Natural killer cell (primary cell): ENCODE results near the gene GALNT2. TPM values are rescaled to one million over a fixed set of nuclear protein-coding genes. Genes with fewer than 3 reads are reported as not detected.

Experiments
- ATAC-seq, 3 donors: fragments of 150-1000 bp in 2 of 3; fragments of 200-7000 bp in 1 of 3; cut with Tn5 transposase; 1 replicate in 1 of 3; 2 replicates in 2 of 3; pipeline ENCODE4 v1.10.0; 2021; ENCODE audit warnings: mild to moderate bottlenecking in 2 of 3, moderate library complexity in 2 of 3
- DNase-seq, 2 donors: peaks; one replicate each; pipeline versions ENCODE4 v3.0.0 to v3.0.0-alpha.2; 2013 to 2021; ENCODE audit warnings: mixed read lengths in 1 of 2
- H3K27ac ChIP-seq: one replicate; pipeline ENCODE4 v1.5.1; 2013; ENCODE audit warnings: mild to moderate bottlenecking, low read length
- H3K27me3 ChIP-seq: one replicate; pipeline ENCODE4 v1.6.1; 2013; ENCODE audit warnings: low read length; ENCODE audit not compliant: control insufficient read depth, insufficient read depth
- H3K36me3 ChIP-seq: one replicate; pipeline ENCODE4 v1.6.1; 2013; ENCODE audit warnings: low read length; ENCODE audit not compliant: control insufficient read depth, insufficient read depth
- H3K4me1 ChIP-seq: one replicate; pipeline ENCODE4 v1.6.1; 2013; ENCODE audit warnings: low read length; ENCODE audit not compliant: control insufficient read depth, insufficient read depth
- H3K4me3 ChIP-seq: one replicate; pipeline ENCODE4 v1.5.1; 2013; ENCODE audit warnings: low read length
- H3K9me3 ChIP-seq: one replicate; pipeline ENCODE4 v1.6.1; 2013; ENCODE audit warnings: low read length; ENCODE audit not compliant: control insufficient read depth, insufficient read depth
- H3K27ac Mint-ChIP-seq, 2 donors: one replicate each; pipeline ENCODE4 v1.8.0; 2022; ENCODE audit warnings: mild to moderate bottlenecking in 2 of 2, mixed read lengths in 2 of 2, moderate library complexity in 1 of 2
- H3K27me3 Mint-ChIP-seq, 2 donors: one replicate each; pipeline ENCODE4 v1.8.0; 2022; ENCODE audit warnings: low read depth in 2 of 2, mixed read lengths in 2 of 2
- H3K36me3 Mint-ChIP-seq: one replicate; pipeline ENCODE4 v1.8.0; 2022; ENCODE audit warnings: mixed read lengths
- H3K4me1 Mint-ChIP-seq, 2 donors: one replicate each; pipeline ENCODE4 v1.8.0; 2022; ENCODE audit warnings: mixed read lengths in 2 of 2
- H3K4me3 Mint-ChIP-seq: one replicate; pipeline ENCODE4 v1.8.0; 2022; ENCODE audit warnings: mild to moderate bottlenecking, moderate library complexity, mixed read lengths
- H3K9me3 Mint-ChIP-seq, 2 donors: one replicate each; pipeline ENCODE4 v1.8.0; 2022; ENCODE audit warnings: mixed read lengths in 2 of 2
- whole genome bisulfite sequencing: methylation state at CpG from one replicate; pipeline ENCODE4 v1.1.7; 2013; ENCODE audit warnings: missing lambda C conversion rate; ENCODE audit not compliant: insufficient coverage; 5-methylcytosine and 5-hydroxymethylcytosine counted together
- intact Hi-C: fragments of 100-400 bp; cut with micrococcal nuclease; formaldehyde crosslinking; loops from one replicate; pipeline ENCODE4 v1.14.2; 2022
- total RNA-seq, 4 donors: library from RNA; stranded (reverse); fragments of 120-200 nt in 1 of 4; gene quantifications; one replicate each; pipeline versions ENCODE4 v1.2.3 to v1.2.4, GENCODE V29; 2013 to 2022
- TF ChIP-seq, protein P1 (sequence below): fragments of 200-600 bp; IDR thresholded peaks from one replicate; pipeline ENCODE4 v1.8.0; 2022; ENCODE audit warnings: antibody characterized with exemption

GALNT2 gene
- total RNA-seq, 3 donors from 2014 or later (not counting 1 experiment from before 2014, with no cell fraction given) = 31.2 to 53.6 (median 47.3) TPM

DNA sequence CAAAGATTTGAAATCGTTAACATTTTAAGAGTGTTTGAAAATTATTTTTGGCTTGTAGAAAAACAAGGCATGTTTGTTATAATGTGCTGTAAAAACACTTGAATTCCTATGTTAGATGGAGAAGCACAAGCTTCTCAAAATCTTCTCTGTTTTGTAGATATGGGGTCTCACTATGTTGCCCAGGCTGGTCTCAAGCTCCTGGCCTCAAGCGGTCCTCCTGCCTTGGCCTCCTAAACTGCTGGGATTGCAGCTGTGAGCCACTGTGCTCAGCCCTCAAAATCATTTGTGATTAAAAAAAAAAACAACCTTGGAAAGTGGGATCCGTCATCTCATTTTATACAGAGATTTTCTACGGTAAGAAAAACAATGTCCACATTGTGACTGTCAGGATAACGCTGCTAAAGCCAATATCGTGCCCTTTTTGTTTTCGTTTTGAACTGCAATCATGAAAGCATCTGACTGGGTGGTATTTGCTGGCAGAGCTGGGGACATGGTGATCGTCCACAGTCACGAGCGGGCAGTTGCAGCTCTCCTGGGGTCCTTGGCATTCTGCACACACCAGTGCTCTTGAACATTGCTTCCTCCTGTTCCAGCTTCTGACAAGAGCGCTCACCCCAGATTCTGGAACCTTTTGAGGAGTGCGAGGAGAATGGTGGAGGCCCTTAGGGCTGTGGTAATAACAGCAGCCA lies 246.6 kb downstream of the GALNT2 start:
- Mint-ChIP-seq H3K27me3 (peaks cover 0 to 7% of the 10 kb centered on the region in 2 donors), H3K4me1 (peaks cover 5% of the 10 kb centered on the region in 2 donors), H3K4me3 (no peak overlapping the region), H3K36me3 (no peaks in the 10 kb centered on the region), H3K27ac (no peak overlapping the region), H3K9me3 (no peaks in the 10 kb centered on the region)
- DNase-seq (no peak), ATAC-seq (no peak)
- Histone ChIP-seq H3K9me3 (no peaks in the 10 kb centered on the region), H3K27me3 (no peaks in the 10 kb centered on the region), H3K27ac (no peak overlapping the region), H3K4me3 (no peak overlapping the region), H3K36me3 (no peaks in the 10 kb centered on the region), H3K4me1 (no peaks in the 10 kb centered on the region)
- 87% methylated on average over 12 of the region's 12 CpGs for WGBS
- intact Hi-C loops = no loop called here
- TF ChIP-seq, protein P1, sequence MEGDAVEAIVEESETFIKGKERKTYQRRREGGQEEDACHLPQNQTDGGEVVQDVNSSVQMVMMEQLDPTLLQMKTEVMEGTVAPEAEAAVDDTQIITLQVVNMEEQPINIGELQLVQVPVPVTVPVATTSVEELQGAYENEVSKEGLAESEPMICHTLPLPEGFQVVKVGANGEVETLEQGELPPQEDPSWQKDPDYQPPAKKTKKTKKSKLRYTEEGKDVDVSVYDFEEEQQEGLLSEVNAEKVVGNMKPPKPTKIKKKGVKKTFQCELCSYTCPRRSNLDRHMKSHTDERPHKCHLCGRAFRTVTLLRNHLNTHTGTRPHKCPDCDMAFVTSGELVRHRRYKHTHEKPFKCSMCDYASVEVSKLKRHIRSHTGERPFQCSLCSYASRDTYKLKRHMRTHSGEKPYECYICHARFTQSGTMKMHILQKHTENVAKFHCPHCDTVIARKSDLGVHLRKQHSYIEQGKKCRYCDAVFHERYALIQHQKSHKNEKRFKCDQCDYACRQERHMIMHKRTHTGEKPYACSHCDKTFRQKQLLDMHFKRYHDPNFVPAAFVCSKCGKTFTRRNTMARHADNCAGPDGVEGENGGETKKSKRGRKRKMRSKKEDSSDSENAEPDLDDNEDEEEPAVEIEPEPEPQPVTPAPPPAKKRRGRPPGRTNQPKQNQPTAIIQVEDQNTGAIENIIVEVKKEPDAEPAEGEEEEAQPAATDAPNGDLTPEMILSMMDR = no peak

DNA sequence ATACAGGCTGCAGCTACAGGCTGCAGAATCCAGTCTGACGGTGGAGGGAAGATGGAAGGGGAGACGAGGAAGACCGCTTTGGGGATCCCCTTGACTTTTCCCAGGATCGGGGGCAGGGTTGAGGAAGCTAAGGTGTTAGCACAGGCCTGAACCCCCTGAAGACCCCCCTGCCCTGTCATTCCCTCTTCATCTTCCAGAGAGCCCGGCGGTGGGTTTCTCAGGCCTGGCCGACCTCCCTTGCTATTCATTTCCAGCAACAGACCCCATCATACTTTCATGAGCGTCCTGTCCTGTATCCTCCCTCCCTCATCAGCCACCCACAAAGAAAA lies 247.1 kb downstream of the GALNT2 start:
- ATAC-seq (no peak), DNase-seq (no peak)
- H3K4me1 ChIP-seq = no peaks in the 10 kb centered on the region
- H3K27me3 ChIP-seq = no peaks in the 10 kb centered on the region
- Mint-ChIP-seq H3K27ac (no peak overlapping the region), H3K4me3 (no peak overlapping the region), H3K27me3 (peaks cover 0 to 7% of the 10 kb centered on the region in 2 donors), H3K9me3 (no peaks in the 10 kb centered on the region), H3K36me3 (no peaks in the 10 kb centered on the region), H3K4me1 (peaks cover 5% of the 10 kb centered on the region in 2 donors)
- no peak overlapping the region for H3K4me3 ChIP-seq
- WGBS = 91% methylated on average over 8 of the region's 8 CpGs
- H3K9me3 ChIP-seq = no peaks in the 10 kb centered on the region
- no peaks in the 10 kb centered on the region for H3K36me3 ChIP-seq
- TF ChIP-seq, protein P1 = no peak
- no peak overlapping the region for H3K27ac ChIP-seq
- intact Hi-C loops = no loop called here

DNA sequence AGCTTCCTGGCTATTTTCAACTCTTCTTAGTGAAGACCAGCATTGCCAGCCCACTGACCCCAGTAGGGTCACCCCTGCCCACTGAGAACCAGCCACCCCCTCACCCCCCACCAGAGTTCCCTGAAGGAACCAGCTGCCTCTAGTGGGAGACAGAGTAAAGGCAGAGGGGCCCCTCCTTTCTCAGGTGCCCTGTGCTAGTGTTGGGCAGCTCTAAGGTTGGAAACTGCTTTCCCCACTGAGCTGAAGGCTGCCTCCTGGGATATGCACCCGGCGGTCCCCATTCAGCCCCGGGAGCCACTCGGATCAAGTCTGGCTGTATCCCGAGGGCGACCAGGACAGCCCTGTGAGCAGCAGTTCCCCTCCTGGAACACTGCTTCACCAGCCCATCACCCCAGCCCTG lies 248.1 kb downstream of the GALNT2 start:
- no peaks in the 10 kb centered on the region for H3K9me3 ChIP-seq
- intact Hi-C loops = no loop called here
- no peaks in the 10 kb centered on the region for H3K36me3 ChIP-seq
- WGBS = 89% methylated on average over 6 of the region's 6 CpGs
- no peak overlapping the region for H3K27ac Mint-ChIP-seq
- TF ChIP-seq, protein P1 = no peak
- no peaks in the 10 kb centered on the region for H3K36me3 Mint-ChIP-seq
- no peaks in the 10 kb centered on the region for H3K4me1 ChIP-seq
- H3K27me3 Mint-ChIP-seq = peaks cover 0 to 7% of the 10 kb centered on the region in 2 donors
- peaks cover 5% of the 10 kb centered on the region in 2 donors for H3K4me1 Mint-ChIP-seq
- ATAC-seq (no peak), DNase-seq (no peak)
- H3K9me3 Mint-ChIP-seq = no peaks in the 10 kb centered on the region
- no peak overlapping the region for H3K4me3 ChIP-seq
- H3K27me3 ChIP-seq = no peaks in the 10 kb centered on the region
- H3K4me3 Mint-ChIP-seq = no peak overlapping the region
- H3K27ac ChIP-seq = no peak overlapping the region
